Measurements from ENCODE around the gene TRIO.

The TRIO gene

GRCh38 chr5:14405706-14406553 is 262.8 kb downstream of the TRIO start:
- no peak for DNase-seq (ENCODE audit: low read depth in 1 of 2, low spot score in 1 of 2)
- TF ChIP-seq JUND (IDR thresholded peaks at IDR 0.05; ENCODE audit: low read depth): no peak
- in situ Hi-C loops (cut with HindIII; ENCODE audit: low pct_unique_long_range_greater_than_20kb, low sequenced_read_pairs): no loop called here

- no peak for TF ChIP-seq JUND (IDR thresholded peaks at IDR 0.05; ENCODE audit: low read depth)
- in situ Hi-C loops (cut with HindIII; ENCODE audit: low pct_unique_long_range_greater_than_20kb, low sequenced_read_pairs): no loop called here
These were observed 263.4 kb downstream of the TRIO start for GRCh38 chr5:14406554-14406849.

GRCh38 chr5:14407051-14407450 is 263.9 kb downstream of the TRIO start:
- DNase-seq (ENCODE audit: low read depth in 1 of 2, low spot score in 1 of 2): no peak
- TF ChIP-seq JUND (IDR thresholded peaks at IDR 0.05; ENCODE audit: low read depth): no peak
- in situ Hi-C loops (cut with HindIII; ENCODE audit: low pct_unique_long_range_greater_than_20kb, low sequenced_read_pairs): no loop called here

More at GRCh38 chr5:14406554-14406849, 263.4 kb downstream of the TRIO start:
- no peak for DNase-seq (ENCODE audit: low read depth in 1 of 2, low spot score in 1 of 2)

GRCh38 chr5:14407746-14408175 is 264.6 kb downstream of the TRIO start:
- DNase-seq (ENCODE audit: low read depth in 1 of 2, low spot score in 1 of 2): no peak
- in situ Hi-C loops (cut with HindIII; ENCODE audit: low pct_unique_long_range_greater_than_20kb, low sequenced_read_pairs): no loop called here
- TF ChIP-seq JUND (IDR thresholded peaks at IDR 0.05; ENCODE audit: low read depth): no peak

DNA sequence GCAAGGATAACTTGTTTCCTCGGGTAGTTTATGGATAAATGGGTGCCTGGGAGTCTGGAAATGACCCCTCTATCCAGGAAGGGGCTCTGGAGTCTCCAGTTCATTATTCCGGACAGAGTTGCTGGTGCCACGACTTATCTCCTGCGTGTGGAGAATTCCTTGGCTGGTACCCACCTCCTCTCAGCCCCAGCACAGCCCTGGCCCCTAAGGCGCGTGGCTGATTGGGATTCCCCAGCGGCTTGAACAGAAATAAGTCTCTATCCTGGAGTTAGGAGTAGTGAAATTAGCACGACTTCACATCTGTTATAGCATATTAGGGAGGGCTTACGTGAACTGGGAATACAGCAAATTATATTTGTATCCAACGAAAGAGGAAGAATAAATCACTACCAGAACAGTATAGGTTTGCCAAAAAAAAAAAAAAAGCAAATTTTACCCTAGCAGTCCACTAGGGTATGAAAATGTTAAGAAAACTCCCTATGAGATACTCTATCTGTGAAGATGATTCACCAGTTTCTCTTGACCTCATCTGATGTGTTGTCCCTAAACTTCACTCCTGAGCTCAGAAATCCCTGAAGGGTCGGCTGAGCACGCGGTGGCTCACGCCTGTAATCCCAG is 265.9 kb downstream of the TRIO start:
- DNase-seq (ENCODE audit: low read depth in 1 of 2, low spot score in 1 of 2): no peak
- no peak for TF ChIP-seq JUND (IDR thresholded peaks at IDR 0.05; ENCODE audit: low read depth)
- in situ Hi-C loops (cut with HindIII; ENCODE audit: low pct_unique_long_range_greater_than_20kb, low sequenced_read_pairs): no loop called here

DNA sequence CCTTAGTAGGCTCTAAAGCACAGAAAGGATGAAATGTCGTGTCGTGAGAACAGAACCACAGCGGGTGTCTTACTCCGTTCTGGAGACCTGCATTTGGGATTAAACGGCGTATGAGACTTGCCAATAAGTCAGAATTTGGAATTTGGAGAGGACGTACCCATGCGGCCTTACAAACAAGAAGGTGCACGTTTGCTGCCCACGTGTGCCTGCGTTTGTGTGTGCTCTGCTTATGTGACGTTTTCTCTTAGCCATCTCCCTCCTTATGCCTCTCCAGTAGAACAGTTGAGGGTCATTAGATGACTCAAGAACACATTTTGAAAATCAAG is 266.9 kb downstream of the TRIO start:
- TF ChIP-seq JUND (IDR thresholded peaks at IDR 0.05; ENCODE audit: low read depth): no peak
- no peak for DNase-seq (ENCODE audit: low read depth in 1 of 2, low spot score in 1 of 2)
- in situ Hi-C loops (cut with HindIII; ENCODE audit: low pct_unique_long_range_greater_than_20kb, low sequenced_read_pairs): no loop called here

DNA sequence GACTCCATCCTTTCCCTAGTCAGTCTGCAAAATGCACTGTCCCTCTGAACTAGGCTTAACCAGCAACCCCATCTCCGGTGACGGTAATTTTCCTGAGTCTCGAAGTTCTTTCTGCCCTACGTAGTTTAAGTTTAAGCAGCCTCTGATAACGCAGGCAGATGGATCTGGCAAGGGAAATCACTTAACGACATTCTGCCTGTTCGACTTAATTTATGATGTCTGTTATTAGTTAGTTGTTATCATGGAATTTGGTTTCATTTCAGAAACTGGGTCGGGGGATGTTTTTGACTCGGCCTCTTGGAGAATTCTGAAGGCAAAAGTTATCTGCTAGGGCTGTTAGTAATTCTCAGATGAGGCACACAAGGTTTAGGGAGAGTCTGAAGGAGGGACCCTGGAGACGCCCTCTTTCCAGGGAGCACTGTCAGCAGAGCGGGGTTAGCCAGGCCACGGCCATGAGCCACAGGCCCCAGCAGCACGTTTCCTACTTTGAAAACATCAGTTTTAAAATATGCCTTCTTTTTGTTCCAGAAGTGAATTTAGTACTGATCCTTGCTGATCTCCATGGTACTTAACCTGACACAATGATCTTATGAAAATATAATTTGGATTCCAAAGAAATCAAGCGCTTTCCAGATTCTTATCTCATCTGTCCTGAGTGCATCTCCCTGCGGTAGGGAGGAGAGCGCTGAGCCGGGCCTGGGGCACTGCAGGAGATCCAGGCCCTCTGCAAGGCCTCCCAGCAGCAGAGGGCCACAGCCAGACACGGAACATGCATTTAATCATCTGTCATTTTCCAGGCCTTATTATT is 267.5 kb downstream of the TRIO start:
- in situ Hi-C loops (cut with HindIII; ENCODE audit: low pct_unique_long_range_greater_than_20kb, low sequenced_read_pairs): no loop called here

DNA sequence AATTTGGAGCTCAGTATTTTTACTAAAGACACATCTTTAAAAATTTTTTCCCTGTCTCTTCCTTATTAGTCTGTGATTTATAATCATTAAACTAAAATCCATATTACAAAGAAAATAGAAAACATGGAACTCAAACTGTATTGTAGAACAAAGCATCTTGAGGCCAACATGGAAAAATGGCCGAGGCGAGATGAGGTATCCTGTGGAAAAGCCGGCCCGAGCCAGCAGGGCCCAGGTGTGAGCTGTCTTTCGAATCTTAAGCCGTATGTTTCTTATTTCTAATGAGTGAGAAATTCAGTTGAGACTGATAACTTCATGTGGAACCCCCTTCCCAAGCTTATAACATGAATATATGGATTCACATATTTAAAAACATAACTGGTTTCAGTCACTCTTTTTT is 268.1 kb downstream of the TRIO start:
- in situ Hi-C loops (cut with HindIII; ENCODE audit: low pct_unique_long_range_greater_than_20kb, low sequenced_read_pairs): no loop called here
- no peak for DNase-seq (ENCODE audit: low read depth in 1 of 2, low spot score in 1 of 2)
- no peak for TF ChIP-seq JUND (IDR thresholded peaks at IDR 0.05; ENCODE audit: low read depth)

More for the DNA sequence above, 267.5 kb downstream of the TRIO start:
- no peak for TF ChIP-seq JUND (IDR thresholded peaks at IDR 0.05; ENCODE audit: low read depth)
- DNase-seq (ENCODE audit: low read depth in 1 of 2, low spot score in 1 of 2): no peak

- TF ChIP-seq JUND (IDR thresholded peaks at IDR 0.05; ENCODE audit: low read depth): no peak
- in situ Hi-C loops (cut with HindIII; ENCODE audit: low pct_unique_long_range_greater_than_20kb, low sequenced_read_pairs): no loop called here
- DNase-seq (ENCODE audit: low read depth in 1 of 2, low spot score in 1 of 2): no peak
These were observed 270.2 kb downstream of the TRIO start for GRCh38 chr5:14413331-14413750.

DNA sequence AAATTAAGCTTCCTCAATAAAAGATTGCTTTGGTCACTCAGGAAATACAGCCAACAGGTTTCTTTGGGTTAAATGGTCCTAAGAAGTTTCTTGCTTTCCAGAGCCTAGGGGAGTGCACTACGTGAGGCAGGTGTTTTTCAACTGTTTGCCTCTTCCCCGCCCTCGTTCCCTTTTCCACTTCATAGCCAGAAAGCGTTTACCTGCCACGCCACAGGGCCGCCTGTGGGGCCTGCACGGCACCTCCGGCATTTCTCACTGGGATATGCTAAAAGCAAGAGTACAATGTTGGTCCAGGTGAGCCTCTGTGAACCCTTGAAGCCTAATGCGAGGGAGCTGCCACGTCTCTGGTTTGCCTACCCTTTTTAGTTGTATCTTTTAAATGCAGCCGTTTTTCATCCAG is 270.9 kb downstream of the TRIO start:
- no peak for DNase-seq (ENCODE audit: low read depth in 1 of 2, low spot score in 1 of 2)
- in situ Hi-C loops (cut with HindIII; ENCODE audit: low pct_unique_long_range_greater_than_20kb, low sequenced_read_pairs): no loop called here
- no peak for TF ChIP-seq JUND (IDR thresholded peaks at IDR 0.05; ENCODE audit: low read depth)

DNA sequence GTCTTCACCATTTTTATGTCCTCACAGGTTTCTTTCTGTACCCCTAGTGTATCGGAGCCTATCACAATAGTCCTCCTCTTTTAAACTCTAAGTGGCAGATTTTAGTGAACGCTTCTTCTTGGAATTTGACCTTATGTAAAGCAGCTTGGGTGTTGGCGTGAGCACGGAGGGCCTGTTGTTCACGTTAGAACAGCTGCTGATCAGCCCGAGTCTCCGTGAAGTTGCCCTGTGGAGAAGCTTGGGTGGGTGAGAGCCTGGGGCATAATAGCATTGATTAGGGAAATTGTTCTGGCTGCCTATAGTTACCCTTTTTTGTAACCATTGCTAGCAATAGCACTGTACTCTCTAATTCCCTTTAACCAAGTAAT is 271.5 kb downstream of the TRIO start:
- no peak for DNase-seq (ENCODE audit: low read depth in 1 of 2, low spot score in 1 of 2)
- TF ChIP-seq JUND (IDR thresholded peaks at IDR 0.05; ENCODE audit: low read depth): no peak
- in situ Hi-C loops (cut with HindIII; ENCODE audit: low pct_unique_long_range_greater_than_20kb, low sequenced_read_pairs): no loop called here

DNA sequence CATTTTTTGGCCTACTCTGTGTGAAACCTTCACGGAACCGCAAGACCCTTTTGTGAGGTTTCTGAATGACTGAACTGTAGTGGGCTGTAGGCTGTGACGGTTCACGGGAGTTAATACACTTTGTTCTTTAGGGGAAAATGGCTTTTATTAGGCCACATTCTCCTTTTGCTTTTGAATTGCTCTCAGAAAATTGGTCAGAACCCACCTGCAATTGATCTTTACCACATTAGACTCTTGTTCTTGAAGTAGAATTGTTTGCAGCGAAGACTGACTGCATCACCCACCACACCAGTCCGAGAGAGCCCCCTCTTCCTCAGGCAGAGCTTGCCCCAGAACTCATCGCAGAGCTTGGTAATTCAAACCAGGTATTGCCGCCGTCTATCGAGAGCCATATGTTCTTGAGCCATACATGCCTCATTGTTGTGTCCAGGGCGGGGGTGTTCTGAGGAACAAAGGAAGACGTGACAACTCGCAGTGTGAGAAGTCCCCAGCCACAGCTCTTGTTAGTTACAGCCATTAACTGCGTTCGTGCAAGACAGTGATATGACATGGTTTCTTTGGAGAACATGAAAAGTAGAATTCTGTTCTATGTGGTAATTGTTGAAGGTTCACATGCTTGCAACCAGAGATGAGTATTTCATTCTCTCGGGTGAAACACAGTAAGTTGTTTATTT is 272.0 kb downstream of the TRIO start:
- TF ChIP-seq JUND (IDR thresholded peaks at IDR 0.05; ENCODE audit: low read depth): no peak
- in situ Hi-C loops (cut with HindIII; ENCODE audit: low pct_unique_long_range_greater_than_20kb, low sequenced_read_pairs): no loop called here
- no peak for DNase-seq (ENCODE audit: low read depth in 1 of 2, low spot score in 1 of 2)

DNA sequence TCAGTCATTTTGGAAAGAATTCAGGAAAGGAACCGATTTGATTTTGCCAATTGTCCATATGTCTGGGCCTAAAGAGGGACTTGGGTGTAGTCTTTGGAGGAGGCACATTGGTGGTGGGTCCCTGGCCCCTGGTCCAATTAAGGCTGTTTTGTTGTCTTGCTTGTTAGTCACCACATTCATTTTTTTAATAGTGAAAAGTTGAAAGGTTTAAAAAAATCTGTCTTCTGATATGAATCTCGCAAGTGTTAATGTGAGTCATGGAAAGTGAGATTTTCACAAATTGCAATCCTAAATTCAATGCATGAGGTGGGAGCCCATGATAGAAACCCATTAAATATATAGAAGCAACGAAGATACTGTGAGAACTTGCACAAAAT is 272.5 kb downstream of the TRIO start:
- in situ Hi-C loops (cut with HindIII; ENCODE audit: low pct_unique_long_range_greater_than_20kb, low sequenced_read_pairs): no loop called here
- no peak for TF ChIP-seq JUND (IDR thresholded peaks at IDR 0.05; ENCODE audit: low read depth)
- DNase-seq (ENCODE audit: low read depth in 1 of 2, low spot score in 1 of 2): no peak

Measured in T47D (cell line).